WERI-Rb-1 (cell line): ENCODE measurements around the gene MEIOB.

Experiments used
- DNase-seq: peaks from one replicate; pipeline ENCODE4 v3.0.0-alpha.2; 2020
- H3K27ac ChIP-seq: fragments of 250-450 bp; sonication (Bioruptor Pico); 2 replicates; pipeline ENCODE4 v1.5.1; 2020; ENCODE audit warnings: mild to moderate bottlenecking, moderate library complexity
- H3K27me3 ChIP-seq: fragments of 250-450 bp; sonication (Bioruptor Pico); 2 replicates; pipeline ENCODE4 v1.5.1; 2021; ENCODE audit warnings: mild to moderate bottlenecking, low read depth, moderate library complexity; ENCODE audit not compliant: insufficient read depth, severe bottlenecking
- H3K36me3 ChIP-seq: fragments of 250-450 bp; sonication (Bioruptor Pico); 2 replicates; pipeline ENCODE4 v1.5.1; 2020; ENCODE audit warnings: mild to moderate bottlenecking, moderate library complexity
- H3K4me3 ChIP-seq: 2 replicates; pipeline ENCODE4 v1.5.1; 2011; ENCODE audit warnings: low read depth, mild to moderate bottlenecking, control low read depth, low read length
- H3K9me3 ChIP-seq: fragments of 250-450 bp; sonication (Bioruptor Pico); 2 replicates; pipeline ENCODE4 v1.5.1; 2021; ENCODE audit warnings: mild to moderate bottlenecking, moderate library complexity; ENCODE audit not compliant: severe bottlenecking
- TF ChIP-seq, protein P1 (sequence below): IDR thresholded peaks from 2 replicates; pipeline ENCODE4 v1.5.1; 2011; ENCODE audit warnings: low read depth, mild to moderate bottlenecking, control low read depth, inconsistent platforms, low read length

Gene MEIOB

DNA sequence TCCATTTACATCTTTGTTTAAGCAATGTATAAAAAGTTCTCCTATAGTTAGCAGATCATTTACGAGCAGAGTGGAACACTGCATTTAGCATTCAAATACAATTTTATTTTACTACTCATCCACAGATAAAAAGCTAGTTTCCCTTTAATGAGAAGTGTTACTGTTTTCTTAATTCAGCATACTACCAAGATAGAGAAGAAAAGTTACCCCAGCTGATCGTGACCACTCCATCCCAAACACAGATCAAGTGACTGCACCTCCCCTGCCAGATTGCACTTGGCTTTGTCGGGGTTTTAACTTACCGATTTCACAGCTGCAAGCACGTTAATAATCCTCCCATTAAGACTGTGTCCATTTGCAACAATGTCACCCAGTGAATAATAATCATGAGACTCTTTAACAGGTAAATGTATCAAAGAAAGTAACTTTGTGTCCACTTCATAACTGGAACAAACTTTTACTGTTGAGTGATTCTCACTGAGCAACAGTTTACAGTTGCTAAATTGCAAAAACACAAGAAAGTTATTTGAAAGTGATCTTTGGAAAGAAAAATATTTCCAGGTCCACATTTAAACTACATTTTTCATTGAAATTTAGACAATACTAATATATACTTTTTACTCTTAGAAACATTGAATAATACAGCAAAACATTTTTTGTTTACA, 14.4 kb downstream of the MEIOB start:
- H3K36me3 ChIP-seq = no peaks in the 10 kb centered on the region
- H3K27me3 ChIP-seq = no peaks in the 10 kb centered on the region
- H3K4me3 ChIP-seq = no peak overlapping the region
- H3K27ac ChIP-seq = no peak overlapping the region
- TF ChIP-seq, protein P1, sequence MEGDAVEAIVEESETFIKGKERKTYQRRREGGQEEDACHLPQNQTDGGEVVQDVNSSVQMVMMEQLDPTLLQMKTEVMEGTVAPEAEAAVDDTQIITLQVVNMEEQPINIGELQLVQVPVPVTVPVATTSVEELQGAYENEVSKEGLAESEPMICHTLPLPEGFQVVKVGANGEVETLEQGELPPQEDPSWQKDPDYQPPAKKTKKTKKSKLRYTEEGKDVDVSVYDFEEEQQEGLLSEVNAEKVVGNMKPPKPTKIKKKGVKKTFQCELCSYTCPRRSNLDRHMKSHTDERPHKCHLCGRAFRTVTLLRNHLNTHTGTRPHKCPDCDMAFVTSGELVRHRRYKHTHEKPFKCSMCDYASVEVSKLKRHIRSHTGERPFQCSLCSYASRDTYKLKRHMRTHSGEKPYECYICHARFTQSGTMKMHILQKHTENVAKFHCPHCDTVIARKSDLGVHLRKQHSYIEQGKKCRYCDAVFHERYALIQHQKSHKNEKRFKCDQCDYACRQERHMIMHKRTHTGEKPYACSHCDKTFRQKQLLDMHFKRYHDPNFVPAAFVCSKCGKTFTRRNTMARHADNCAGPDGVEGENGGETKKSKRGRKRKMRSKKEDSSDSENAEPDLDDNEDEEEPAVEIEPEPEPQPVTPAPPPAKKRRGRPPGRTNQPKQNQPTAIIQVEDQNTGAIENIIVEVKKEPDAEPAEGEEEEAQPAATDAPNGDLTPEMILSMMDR = no peak
- H3K9me3 ChIP-seq = no peaks in the 10 kb centered on the region
- no peak for DNase-seq

DNA sequence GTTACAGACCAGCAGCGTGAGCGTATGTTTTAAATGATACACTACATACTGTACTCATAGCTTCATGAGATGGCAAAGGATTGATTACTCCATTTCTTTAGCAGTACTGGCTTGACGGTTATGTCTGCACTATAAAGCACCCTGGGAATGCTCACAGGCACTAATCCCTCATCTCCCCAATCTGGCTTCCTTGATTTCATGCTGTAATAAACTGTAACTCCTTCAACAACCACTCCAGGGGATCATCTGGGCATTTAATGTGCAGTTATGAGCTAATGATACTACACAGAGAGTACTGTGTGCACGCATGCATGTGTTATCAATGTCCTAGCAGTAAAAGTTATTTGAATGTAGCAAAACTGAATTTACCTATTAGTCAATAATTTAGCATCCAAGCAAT, 20.2 kb downstream of the MEIOB start:
- DNase-seq = no peak

DNA sequence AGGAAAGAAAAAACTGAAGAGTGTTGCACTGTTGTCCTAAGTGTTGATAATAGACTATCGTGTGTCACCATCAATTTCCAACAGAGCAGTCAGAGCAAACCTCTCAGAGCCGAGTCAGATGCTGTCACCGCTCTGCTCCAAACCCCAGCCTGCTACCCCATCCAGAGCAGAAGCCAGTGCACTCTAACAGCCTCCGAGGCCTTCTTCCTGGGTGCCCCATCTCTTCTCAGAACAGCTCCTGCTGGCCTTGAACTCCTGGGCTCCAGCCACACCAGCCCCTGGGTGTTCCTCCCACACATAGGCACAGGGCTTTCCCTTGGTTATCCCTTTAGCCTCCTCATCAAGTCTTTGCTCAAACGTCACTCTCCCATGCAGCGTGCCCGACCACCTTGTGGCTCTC, 21.0 kb downstream of the MEIOB start:
- no peaks in the 10 kb centered on the region for H3K9me3 ChIP-seq
- H3K4me3 ChIP-seq = no peak overlapping the region
- H3K27ac ChIP-seq = no peak overlapping the region
- H3K36me3 ChIP-seq = no peaks in the 10 kb centered on the region
- no peaks in the 10 kb centered on the region for H3K27me3 ChIP-seq
- DNase-seq = no peak
- TF ChIP-seq, protein P1 = no peak

More for the DNA sequence above, 20.2 kb downstream of the MEIOB start:
- H3K27ac ChIP-seq = no peak overlapping the region
- H3K4me3 ChIP-seq = no peak overlapping the region
- no peaks in the 10 kb centered on the region for H3K36me3 ChIP-seq
- H3K9me3 ChIP-seq = no peaks in the 10 kb centered on the region
- H3K27me3 ChIP-seq = no peaks in the 10 kb centered on the region
- TF ChIP-seq, protein P1 = no peak

DNA sequence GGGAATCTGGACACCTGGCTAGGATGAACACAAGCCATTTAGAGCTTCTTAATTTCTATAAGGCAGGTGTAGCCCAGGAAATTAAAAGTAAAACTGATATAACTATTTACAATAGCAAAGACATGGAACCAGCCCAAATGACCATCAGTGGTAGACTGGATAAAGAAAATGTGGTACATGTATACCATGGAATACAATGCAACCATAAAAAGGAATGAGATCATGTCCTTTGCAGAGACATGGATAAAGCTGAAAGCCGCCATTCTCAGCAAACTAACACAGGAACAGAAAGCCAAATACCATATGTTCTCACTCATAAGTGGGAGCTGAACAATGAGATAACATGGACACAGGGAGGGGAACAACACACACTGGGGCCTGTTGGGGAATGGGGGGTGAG, 25.5 kb downstream of the MEIOB start:
- DNase-seq = no peak
- TF ChIP-seq, protein P1 = no peak
- Histone ChIP-seq H3K36me3 (no peaks in the 10 kb centered on the region), H3K4me3 (no peak overlapping the region), H3K9me3 (no peaks in the 10 kb centered on the region), H3K27me3 (no peaks in the 10 kb centered on the region), H3K27ac (no peak overlapping the region)

DNA sequence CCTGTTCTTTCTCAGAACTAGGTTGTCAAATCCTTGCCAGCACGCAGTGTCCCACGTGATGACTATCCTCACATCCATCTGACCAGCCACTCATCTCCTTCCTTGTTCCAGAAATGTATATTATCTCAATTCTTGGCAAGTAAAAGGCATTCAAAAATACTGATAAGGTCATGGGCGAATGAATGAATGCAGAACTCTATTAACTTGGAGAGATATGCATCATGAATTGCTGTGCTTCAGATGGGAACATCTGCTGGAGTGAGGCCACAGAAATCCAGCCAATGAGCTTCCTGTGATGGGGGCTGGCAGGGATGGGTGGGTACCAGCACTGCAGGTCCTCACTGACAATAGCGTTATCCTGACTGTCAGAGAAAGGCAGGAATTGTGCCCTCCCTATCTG, 26.0 kb downstream of the MEIOB start:
- H3K4me3 ChIP-seq = no peak overlapping the region
- no peak for DNase-seq
- no peaks in the 10 kb centered on the region for H3K9me3 ChIP-seq
- H3K36me3 ChIP-seq = no peaks in the 10 kb centered on the region
- H3K27me3 ChIP-seq = no peaks in the 10 kb centered on the region
- H3K27ac ChIP-seq = no peak overlapping the region
- TF ChIP-seq, protein P1 = no peak

DNA sequence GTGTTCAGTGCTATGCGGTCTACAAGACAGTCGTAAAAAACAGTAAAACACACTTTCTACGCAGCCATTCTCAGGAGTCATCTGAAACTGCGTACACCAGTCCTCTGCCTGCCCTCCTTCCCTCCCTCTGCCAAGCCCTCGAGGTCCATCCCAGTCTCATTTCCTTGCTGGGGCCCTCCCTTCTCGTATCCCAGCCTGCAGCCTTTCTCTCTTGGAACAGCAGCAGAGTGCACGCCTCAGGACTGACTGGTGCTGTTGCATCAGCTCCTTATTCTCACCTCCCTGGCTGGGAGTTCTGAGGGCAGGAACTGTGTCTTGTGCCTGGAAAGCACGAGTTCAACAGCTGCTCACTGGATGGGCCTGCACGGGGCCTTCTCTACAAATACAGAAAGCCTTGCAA, 32.4 kb downstream of the MEIOB start:
- Histone ChIP-seq H3K9me3 (no peaks in the 10 kb centered on the region), H3K27me3 (no peaks in the 10 kb centered on the region), H3K4me3 (no peak overlapping the region), H3K27ac (no peak overlapping the region), H3K36me3 (no peaks in the 10 kb centered on the region)
- TF ChIP-seq, protein P1 = no peak
- DNase-seq = no peak
